Lung (tissue), 16 donors: ENCODE measurements around the gene SKOR1. TPM values are rescaled to one million over a fixed set of nuclear protein-coding genes. Genes with fewer than 3 reads are reported as not detected.

Experiments used
- ATAC-seq: fragments of 200-7000 bp; cut with Tn5 transposase; one replicate; pipeline ENCODE4 v1.9.1; 2020; ENCODE audit warnings: moderate number of reproducible peaks; ENCODE audit not compliant: insufficient read depth, low FRiP score
- DNase-seq, 3 donors: peaks; one replicate each; pipeline ENCODE4 v3.0.0-alpha.2; 2013 to 2017
- H3K27ac ChIP-seq, 2 donors: one replicate each; pipeline ENCODE4 v1.5.1; 2013; ENCODE audit warnings: mild to moderate bottlenecking in 2 of 2, moderate library complexity in 2 of 2, control low read depth in 1 of 2, inconsistent platforms in 1 of 2, low read depth in 1 of 2, low read length in 1 of 2
- H3K27me3 ChIP-seq, 3 donors: one replicate each; pipeline ENCODE4 v1.5.1; 2013; ENCODE audit warnings: low read length in 2 of 3; ENCODE audit not compliant: control insufficient read depth in 3 of 3, insufficient read depth in 3 of 3
- H3K36me3 ChIP-seq, 4 donors: one replicate each; pipeline ENCODE4 v1.5.1; 2013; ENCODE audit warnings: low read length in 4 of 4, mild to moderate bottlenecking in 1 of 4, moderate library complexity in 1 of 4; ENCODE audit not compliant: control insufficient read depth in 4 of 4, insufficient read depth in 4 of 4
- H3K4me1 ChIP-seq, 5 donors: one replicate each; pipeline ENCODE4 v1.5.1; 2013; ENCODE audit warnings: low read length in 5 of 5, mild to moderate bottlenecking in 2 of 5, moderate library complexity in 1 of 5; ENCODE audit not compliant: control insufficient read depth in 5 of 5, insufficient read depth in 5 of 5
- H3K4me3 ChIP-seq: one replicate; pipeline ENCODE4 v1.5.1; 2013; ENCODE audit warnings: mild to moderate bottlenecking, control low read depth, moderate library complexity
- H3K9ac ChIP-seq, 2 donors: one replicate each; pipeline ENCODE4 v1.5.1; 2013; ENCODE audit warnings: low read length in 2 of 2, control low read depth in 1 of 2; ENCODE audit not compliant: insufficient read depth in 1 of 2
- H3K9me3 ChIP-seq, 4 donors: one replicate each; pipeline ENCODE4 v1.5.1; 2013; ENCODE audit warnings: low read length in 3 of 4, mild to moderate bottlenecking in 1 of 4, moderate library complexity in 1 of 4; ENCODE audit not compliant: control insufficient read depth in 4 of 4, insufficient read depth in 3 of 4
- WGBS, 2 donors: extraction: QIAGEN DNeasy Blood & Tissue Kit; methylation state at CpG; one replicate each; pipeline ENCODE4 v1.1.7; 2013; 5-methylcytosine and 5-hydroxymethylcytosine counted together
- long read RNA-seq, 5 donors: transcript quantifications; one replicate each; lab custom pipeline, GENCODE V29; 2026
- polyA plus RNA-seq, 2 donors: library from polyadenylated mRNA; stranded (reverse); fragments of 200-250 nt; gene quantifications; one replicate each; pipeline ENCODE4 v1.2.1, GENCODE V29; 2013
- total RNA-seq, 2 donors: library from RNA; depleted of rRNA in 1 of 2; stranded (reverse); fragments of >200 nt in 1 of 2; gene quantifications; one replicate each; pipeline ENCODE4 v1.2.1, GENCODE V29; 2014 to 2021
- TF ChIP-seq, protein P1 (sequence below): IDR thresholded peaks from 2 replicates; pipeline ENCODE4 v1.5.1; 2012; ENCODE audit warnings: mild to moderate bottlenecking; ENCODE audit errors: control extremely low read depth, extremely low read depth
- donor health status: control.
- donor health status: control.
- donor health status: Bipolar disorder and iron deficiency.
- donor health status: healthy.
- donor health status: DM: yes; HTN: yes; CAD: no.

SKOR1 gene, protein sequence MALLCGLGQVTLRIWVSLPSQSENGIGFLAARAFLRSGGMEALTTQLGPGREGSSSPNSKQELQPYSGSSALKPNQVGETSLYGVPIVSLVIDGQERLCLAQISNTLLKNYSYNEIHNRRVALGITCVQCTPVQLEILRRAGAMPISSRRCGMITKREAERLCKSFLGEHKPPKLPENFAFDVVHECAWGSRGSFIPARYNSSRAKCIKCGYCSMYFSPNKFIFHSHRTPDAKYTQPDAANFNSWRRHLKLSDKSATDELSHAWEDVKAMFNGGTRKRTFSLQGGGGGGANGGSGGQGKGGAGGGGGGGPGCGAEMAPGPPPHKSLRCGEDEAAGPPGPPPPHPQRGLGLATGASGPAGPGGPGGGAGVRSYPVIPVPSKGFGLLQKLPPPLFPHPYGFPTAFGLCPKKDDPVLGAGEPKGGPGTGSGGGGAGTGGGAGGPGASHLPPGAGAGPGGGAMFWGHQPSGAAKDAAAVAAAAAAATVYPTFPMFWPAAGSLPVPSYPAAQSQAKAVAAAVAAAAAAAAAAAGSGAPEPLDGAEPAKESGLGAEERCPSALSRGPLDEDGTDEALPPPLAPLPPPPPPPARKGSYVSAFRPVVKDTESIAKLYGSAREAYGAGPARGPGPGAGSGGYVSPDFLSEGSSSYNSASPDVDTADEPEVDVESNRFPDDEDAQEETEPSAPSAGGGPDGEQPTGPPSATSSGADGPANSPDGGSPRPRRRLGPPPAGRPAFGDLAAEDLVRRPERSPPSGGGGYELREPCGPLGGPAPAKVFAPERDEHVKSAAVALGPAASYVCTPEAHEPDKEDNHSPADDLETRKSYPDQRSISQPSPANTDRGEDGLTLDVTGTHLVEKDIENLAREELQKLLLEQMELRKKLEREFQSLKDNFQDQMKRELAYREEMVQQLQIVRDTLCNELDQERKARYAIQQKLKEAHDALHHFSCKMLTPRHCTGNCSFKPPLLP
- total RNA-seq (under 1 TPM; 0.17 to 0.46 TPM), polyA plus RNA-seq (under 1 TPM; 0.18 to 0.43 TPM)
- long read RNA-seq, donor 1 = 0 reads
- long read RNA-seq, donor 2 = 0 reads
- long read RNA-seq, donor 3 = 0 reads
- long read RNA-seq, donor 4 = 0 reads
- long read RNA-seq, donor 5 = 0 reads

DNA sequence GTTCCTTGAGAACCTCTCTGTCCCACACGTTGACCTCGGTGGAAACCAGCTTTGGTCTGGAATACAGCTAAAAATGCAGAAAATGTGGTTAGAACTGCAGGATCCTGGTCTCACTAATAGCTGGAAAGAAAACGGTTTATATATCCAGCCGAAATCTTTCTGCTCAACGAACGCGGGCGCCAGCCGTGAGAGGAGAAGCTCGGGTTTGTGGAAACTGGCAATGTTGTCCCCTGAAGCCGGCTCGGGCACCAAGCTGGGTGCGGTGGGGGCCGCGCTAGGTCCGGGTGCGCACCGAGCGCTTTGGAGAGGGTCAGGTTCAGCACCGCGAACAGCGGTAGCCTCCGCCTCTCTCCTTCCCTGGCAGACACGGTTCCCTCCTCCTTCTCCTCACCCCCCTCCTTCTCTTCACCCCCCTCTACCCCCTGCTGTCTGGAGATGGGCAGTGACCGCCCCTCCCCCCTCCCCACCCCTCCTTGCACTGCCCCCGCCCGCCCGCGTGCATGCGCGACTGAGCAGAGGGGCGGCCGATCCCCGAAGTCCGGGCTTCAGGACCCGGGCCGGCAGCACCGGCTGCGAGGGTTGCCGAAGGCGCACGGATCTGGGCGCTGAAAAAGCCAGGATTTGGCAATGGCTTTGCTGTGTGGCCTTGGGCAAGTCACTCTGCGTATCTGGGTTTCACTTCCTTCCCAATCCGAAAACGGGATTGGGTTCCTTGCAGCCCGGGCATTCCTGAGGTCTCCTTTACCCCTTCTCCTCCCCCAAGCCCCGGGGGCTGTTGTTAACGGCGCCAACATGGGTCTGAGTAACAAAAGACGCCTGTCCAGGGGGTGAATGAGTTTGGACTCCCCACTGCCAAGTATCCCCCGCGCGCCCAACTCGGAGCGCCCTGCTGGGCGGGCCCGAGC, at the start of gene SKOR1:
SKOR1 (plus strand) TSS at position 534 of the 905 bp plus-strand sequence; CDS start at position 628, 94 bp downstream.
- 3% methylated on average over 48 to 57 of the region's 58 CpGs for WGBS, 2 donors

DNA sequence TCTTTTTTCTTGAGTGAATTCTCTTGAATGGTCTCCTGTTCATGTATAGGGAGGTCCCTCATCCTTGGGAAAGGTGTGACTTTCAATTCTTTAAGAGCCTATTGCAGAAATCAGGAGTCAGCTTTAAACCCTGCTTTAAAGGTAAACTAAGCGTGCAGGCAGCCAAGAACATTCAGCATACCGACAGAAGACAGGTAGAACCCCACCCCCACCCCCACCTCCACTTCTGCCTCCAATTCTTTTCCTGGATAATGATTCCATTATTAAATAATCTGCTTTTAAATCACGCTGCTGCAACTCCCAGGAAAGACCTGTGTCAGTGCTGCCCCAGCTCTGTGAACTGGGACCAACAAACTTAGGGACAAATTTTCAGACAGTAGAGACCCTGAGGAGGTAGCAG, 49.3 kb upstream of the SKOR1 start:
- H3K9me3 ChIP-seq = no peaks in the 10 kb centered on the region
- no peak overlapping the region for H3K4me3 ChIP-seq
- no peak for ATAC-seq
- peaks cover 0 to 2% (median 0%) of the 10 kb centered on the region in 4 donors for H3K36me3 ChIP-seq
- WGBS, 2 donors = 97 to 99% methylated on average over 3 of the region's 3 CpGs
- no peak overlapping the region for H3K27ac ChIP-seq
- H3K9ac ChIP-seq = no peak overlapping the region
- DNase-seq = no peak
- TF ChIP-seq, protein P1, sequence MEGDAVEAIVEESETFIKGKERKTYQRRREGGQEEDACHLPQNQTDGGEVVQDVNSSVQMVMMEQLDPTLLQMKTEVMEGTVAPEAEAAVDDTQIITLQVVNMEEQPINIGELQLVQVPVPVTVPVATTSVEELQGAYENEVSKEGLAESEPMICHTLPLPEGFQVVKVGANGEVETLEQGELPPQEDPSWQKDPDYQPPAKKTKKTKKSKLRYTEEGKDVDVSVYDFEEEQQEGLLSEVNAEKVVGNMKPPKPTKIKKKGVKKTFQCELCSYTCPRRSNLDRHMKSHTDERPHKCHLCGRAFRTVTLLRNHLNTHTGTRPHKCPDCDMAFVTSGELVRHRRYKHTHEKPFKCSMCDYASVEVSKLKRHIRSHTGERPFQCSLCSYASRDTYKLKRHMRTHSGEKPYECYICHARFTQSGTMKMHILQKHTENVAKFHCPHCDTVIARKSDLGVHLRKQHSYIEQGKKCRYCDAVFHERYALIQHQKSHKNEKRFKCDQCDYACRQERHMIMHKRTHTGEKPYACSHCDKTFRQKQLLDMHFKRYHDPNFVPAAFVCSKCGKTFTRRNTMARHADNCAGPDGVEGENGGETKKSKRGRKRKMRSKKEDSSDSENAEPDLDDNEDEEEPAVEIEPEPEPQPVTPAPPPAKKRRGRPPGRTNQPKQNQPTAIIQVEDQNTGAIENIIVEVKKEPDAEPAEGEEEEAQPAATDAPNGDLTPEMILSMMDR = no peak
- H3K27me3 ChIP-seq = no peaks in the 10 kb centered on the region
- peaks cover 0 to 69% (median 11%) of the 10 kb centered on the region in 5 donors for H3K4me1 ChIP-seq

More for the DNA sequence above, at the start of gene SKOR1:
- no peak for ATAC-seq
- Histone ChIP-seq H3K4me1 (peaks cover 0 to 60% (median 16%) of the 10 kb centered on the region in 5 donors), H3K4me3 (no peak within 1 kb of the TSS), H3K27me3 (peaks cover 47 to 77% (median 65%) of the 10 kb centered on the region in 3 donors), H3K9ac (no peak within 1 kb of the TSS), H3K9me3 (peaks cover 0 to 16% (median 0%) of the 10 kb centered on the region in 4 donors), H3K27ac (no peak within 1 kb of the TSS), H3K36me3 (no peaks in the 10 kb centered on the region)
- DNase-seq = peak in 2 of 3 donors; percentile 51 to 54
- TF ChIP-seq, protein P1 = no peak

DNA sequence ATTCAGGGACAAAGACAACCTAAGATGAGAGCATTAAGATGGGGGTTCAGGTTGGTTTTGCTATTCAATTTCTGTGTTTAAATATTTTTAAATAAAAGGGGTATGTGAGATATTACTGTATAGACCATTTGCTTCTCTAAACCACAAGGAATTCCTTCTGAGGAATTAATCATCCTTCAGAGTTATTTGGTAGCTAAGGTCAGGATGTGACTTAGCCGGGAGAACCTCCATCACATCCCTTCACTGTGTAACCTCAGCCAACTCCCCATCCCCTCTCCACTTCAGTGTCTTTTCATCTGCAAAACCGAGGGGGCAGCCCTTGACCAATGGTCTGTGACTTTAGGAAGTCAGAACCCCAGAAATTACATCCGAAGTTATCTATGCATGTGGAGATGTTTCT, 48.7 kb upstream of the SKOR1 start:
- Histone ChIP-seq H3K27me3 (no peaks in the 10 kb centered on the region), H3K27ac (no peak overlapping the region), H3K4me1 (peaks cover 0 to 63% (median 11%) of the 10 kb centered on the region in 5 donors), H3K9ac (no peak overlapping the region), H3K4me3 (no peak overlapping the region), H3K9me3 (no peaks in the 10 kb centered on the region), H3K36me3 (peaks cover 0 to 2% (median 0%) of the 10 kb centered on the region in 4 donors)
- no peak for ATAC-seq
- WGBS, 2 donors = 90 to 94% methylated on average over 3 of the region's 3 CpGs
- DNase-seq = no peak
- TF ChIP-seq, protein P1 = no peak
